GM12878 (cell line): Measurements from ENCODE around the gene SETD7. TPM values are rescaled to one million over a fixed set of nuclear protein-coding genes. Genes with fewer than 3 reads are reported as not detected.

Source experiments
- ATAC-seq: fragments of 200-7000 bp; cut with Tn5 transposase; 3 replicates; pipeline ENCODE4 v1.9.1; 2020; ENCODE audit warnings: mild to moderate bottlenecking, moderate library complexity
- BruUV-seq: library from RNA; stranded (reverse); fragments of 400-500 nt; replicated peaks from 2 replicates; lab custom pipeline; 2021; lab: Mats Ljungman, UMichigan
- CTCF ChIA-PET: fragments of 300-600 bp; sonication (Branson Sonifier 250); formaldehyde crosslinking; extraction: SDS; loops from one replicate; lab custom pipeline; 2021; ENCODE audit warnings: inconsistent platforms; lab: Yijun Ruan, JAX
- POLR2A ChIA-PET: fragments of 350-600 bp; formaldehyde crosslinking; extraction: SDS; loops from one replicate; lab custom pipeline; 2021; ENCODE audit warnings: inconsistent platforms; lab: Charles Lee
- RAD21 ChIA-PET: fragments of 300-600 bp; sonication (Branson Sonifier 250); formaldehyde crosslinking; loops from one replicate; lab custom pipeline; 2023; ENCODE audit warnings: antibody characterized with exemption; ENCODE audit not compliant: unreplicated experiment; lab: Charles Lee
- SMC1A ChIA-PET: fragments of 300-600 bp; sonication (Branson Sonifier 250); formaldehyde crosslinking; loops from one replicate; lab custom pipeline; 2023; ENCODE audit not compliant: unreplicated experiment, uncharacterized antibody; lab: Charles Lee
- DNase-seq: peaks from one replicate; pipeline ENCODE4 v3.0.0-alpha.2; 2011; ENCODE audit warnings: low read depth, low spot score
- FAIRE-seq: peaks from 3 replicates; lab custom pipeline; 2011; peaks lifted over from hg19 to GRCh38; lab: Jason Lieb, UNC
- H2AFZ ChIP-seq: 2 replicates; pipeline ENCODE4 v1.6.0; 2011; ENCODE audit warnings: low read depth, low read length, control low read depth; ENCODE audit not compliant: control insufficient read depth
- H3K27ac ChIP-seq: 2 replicates; pipeline ENCODE4 v1.5.1; 2011; ENCODE audit warnings: control low read depth; ENCODE audit not compliant: control insufficient read depth, insufficient read depth
- H3K27me3 ChIP-seq, 2 experiments: replicated peaks in 1 of 2; 2 replicates each; pipeline versions ENCODE4 v1.6.0 to v1.6.1; 2011; ENCODE audit warnings: low read length in 1 of 2; ENCODE audit not compliant: control insufficient read depth in 2 of 2, insufficient read depth in 2 of 2
- H3K36me3 ChIP-seq, 2 experiments: 2 replicates each; pipeline ENCODE4 v1.5.1; 2011; ENCODE audit warnings: low read length in 1 of 2; ENCODE audit not compliant: control insufficient read depth in 2 of 2, insufficient read depth in 2 of 2
- H3K4me1 ChIP-seq: 2 replicates; pipeline ENCODE4 v1.6.1; 2011; ENCODE audit warnings: mild to moderate bottlenecking, low read length, moderate library complexity, mixed read lengths; ENCODE audit not compliant: control insufficient read depth, insufficient read depth
- H3K4me2 ChIP-seq: 2 replicates; pipeline ENCODE4 v1.6.0; 2011; ENCODE audit warnings: control low read depth; ENCODE audit not compliant: control insufficient read depth, insufficient read depth
- H3K4me3 ChIP-seq: fragments of 200-600 bp; sonication (generic); 2 replicates; pipeline ENCODE4 v1.5.1; 2016
- H3K79me2 ChIP-seq: 2 replicates; pipeline ENCODE4 v1.6.0; 2011; ENCODE audit warnings: low read length; ENCODE audit not compliant: control insufficient read depth, insufficient read depth
- H3K9ac ChIP-seq: 2 replicates; pipeline ENCODE4 v1.8.0; 2011; ENCODE audit warnings: low read length, control low read depth, mixed read lengths; ENCODE audit not compliant: control insufficient read depth, insufficient read depth
- H3K9me3 ChIP-seq: replicated peaks from 3 replicates; pipeline ENCODE4 v1.5.1; 2011; ENCODE audit warnings: mild to moderate bottlenecking, low read length; ENCODE audit not compliant: control insufficient read depth, insufficient read depth
- H4K20me1 ChIP-seq: 2 replicates; pipeline ENCODE4 v1.6.0; 2011; ENCODE audit not compliant: control insufficient read depth, insufficient read depth
- ELK1 ChIP-seq: IDR thresholded peaks from 2 replicates; pipeline ENCODE4 v1.6.1; 2012; ENCODE audit warnings: low read depth, low read length, improper control_type of control experiment
- FOXK2 ChIP-seq: fragments of 450-650 bp; IDR thresholded peaks from 2 replicates; pipeline ENCODE4 v1.6.1; 2017; ENCODE audit warnings: mild to moderate bottlenecking, moderate library complexity
- JUNB ChIP-seq: IDR thresholded peaks from 2 replicates; pipeline ENCODE4 v1.6.1; 2016; ENCODE audit warnings: antibody characterized with exemption, mild to moderate bottlenecking
- NKRF ChIP-seq: fragments of 450-650 bp; conservative IDR thresholded peaks from 2 replicates; pipeline ENCODE4 v1.6.1; 2017; ENCODE audit warnings: mild to moderate bottlenecking, moderate library complexity
- SUPT20H ChIP-seq: IDR thresholded peaks from 2 replicates; pipeline ENCODE4 v1.6.1; 2011; ENCODE audit warnings: low read depth, mild to moderate bottlenecking, low read length, moderate library complexity, borderline replicate concordance; ENCODE audit not compliant: control insufficient read depth
- YBX1 ChIP-seq: fragments of 450-650 bp; IDR thresholded peaks from 2 replicates; pipeline ENCODE4 v1.6.1; 2016; ENCODE audit warnings: antibody characterized with exemption
- WGBS: methylation state at CpG from one replicate; pipeline ENCODE4 v1.1.6; 2016; ENCODE audit warnings: low lambda C conversion rate; ENCODE audit not compliant: insufficient replicate concordance, insufficient coverage; ENCODE audit errors: missing lambda C conversion rate; 5-methylcytosine and 5-hydroxymethylcytosine counted together
- in situ Hi-C: fragments of 300-500 bp; cut with MboI; formaldehyde crosslinking; loops from 9 replicates; pipeline ENCODE4 v1.14.3; 2018; ENCODE audit warnings: mixed read lengths
- intact Hi-C: fragments of 100-400 bp; cut with micrococcal nuclease; formaldehyde crosslinking; loops from one replicate; pipeline ENCODE4 v1.14.2; 2022; ENCODE audit not compliant: unreplicated experiment
- polyA plus RNA-seq, 11 experiments: library from polyadenylated mRNA; depleted of rRNA in 4 of 11; unstranded in 6 of 11; stranded (reverse) in 5 of 11; fragments of >200 nt; fragmentation: Nextera tagmentation in 4 of 11; fragmentation: Illumina TruSeq in 1 of 11; extraction: Ambion mirVana in 4 of 11; extraction: Trizol in 1 of 11; gene quantifications; 1 replicate in 1 of 11; 2 replicates in 10 of 11; pipeline versions ENCODE4 v1.2.1 to v1.2.3, GENCODE V29; 2011 to 2016; ENCODE audit warnings: inconsistent platforms in 2 of 11, missing spikeins in 2 of 11, low read depth in 1 of 11
- total RNA-seq, 4 experiments: library from RNA; depleted of rRNA in 3 of 4; stranded (reverse); fragments of >200 nt in 3 of 4; fragmentation: Illumina TruSeq in 1 of 4; extraction: Trizol in 1 of 4; gene quantifications; 2 replicates each; pipeline versions ENCODE4 v1.2.1 to v1.2.3, GENCODE V29; 2013 to 2021

SETD7 gene
- total and polyA plus RNA-seq, 10 of the 15 experiments (the other 5 are each of a cell fraction or from before 2014, with no cell fraction given) = 0.03 to 0.82 (median 0.44) TPM

- no peak for TF ChIP-seq NKRF
- TF ChIP-seq ELK1 = no peak
- no peak for TF ChIP-seq JUNB
- TF ChIP-seq YBX1 = no peak
- TF ChIP-seq SUPT20H = no peak
These were observed 15.4 kb downstream of the SETD7 start (continued) for GRCh38 chr4:139540632-139541031.

GRCh38 chr4:139540161-139540560 is 15.9 kb downstream of the SETD7 start:
- ATAC-seq (no peak), FAIRE-seq (no peak)
- intact Hi-C loops (no loop called here), in situ Hi-C loops (no loop called here)
- Histone ChIP-seq H3K27me3 (no peaks in the 10 kb centered on the region), H3K9me3 (no peaks in the 10 kb centered on the region), H3K4me1 (no peaks in the 10 kb centered on the region), H3K27ac (no peak overlapping the region), H3K36me3 (no peaks in the 10 kb centered on the region), H3K9ac (no peak overlapping the region), H3K4me2 (no peak overlapping the region), H4K20me1 (no peaks in the 10 kb centered on the region)
- no TSS peak for BruUV-seq
- ChIA-PET CTCF (interaction anchor here (1.1 to 1.6 kb wide), 2 partner anchors 9 to 12 kb away, joined by 3 to 8 read pairs; no protein-coding TSS in a partner anchor), RAD21 (no interaction called here), SMC1A (interaction anchor here (1.6 kb wide), 1 partner anchor 9 kb away, joined by 5 read pairs; no protein-coding TSS in a partner anchor)
- 5% methylated on average over 2 of the region's 2 CpGs for WGBS
- TF ChIP-seq FOXK2 = no peak
- TF ChIP-seq, all 136 proteins: peak for 0
- no peak for DNase-seq
- H3K79me2 ChIP-seq = no peaks in the 10 kb centered on the region
- POLR2A ChIA-PET = no interaction called here
- H2AFZ ChIP-seq = no peak overlapping the region
- H3K4me3 ChIP-seq = no peak overlapping the region
